HG02970 (cell line): ENCODE results near the gene RPL19.

Experiments
- ATAC-seq: cut with Tn5 transposase; IDR thresholded peaks from one replicate; pipeline ENCODE4 v1.9.1; 2021; ENCODE audit warnings: mild to moderate bottlenecking, moderate library complexity, moderate number of reproducible peaks; ENCODE audit not compliant: unreplicated experiment, low FRiP score

Gene RPL19

DNA sequence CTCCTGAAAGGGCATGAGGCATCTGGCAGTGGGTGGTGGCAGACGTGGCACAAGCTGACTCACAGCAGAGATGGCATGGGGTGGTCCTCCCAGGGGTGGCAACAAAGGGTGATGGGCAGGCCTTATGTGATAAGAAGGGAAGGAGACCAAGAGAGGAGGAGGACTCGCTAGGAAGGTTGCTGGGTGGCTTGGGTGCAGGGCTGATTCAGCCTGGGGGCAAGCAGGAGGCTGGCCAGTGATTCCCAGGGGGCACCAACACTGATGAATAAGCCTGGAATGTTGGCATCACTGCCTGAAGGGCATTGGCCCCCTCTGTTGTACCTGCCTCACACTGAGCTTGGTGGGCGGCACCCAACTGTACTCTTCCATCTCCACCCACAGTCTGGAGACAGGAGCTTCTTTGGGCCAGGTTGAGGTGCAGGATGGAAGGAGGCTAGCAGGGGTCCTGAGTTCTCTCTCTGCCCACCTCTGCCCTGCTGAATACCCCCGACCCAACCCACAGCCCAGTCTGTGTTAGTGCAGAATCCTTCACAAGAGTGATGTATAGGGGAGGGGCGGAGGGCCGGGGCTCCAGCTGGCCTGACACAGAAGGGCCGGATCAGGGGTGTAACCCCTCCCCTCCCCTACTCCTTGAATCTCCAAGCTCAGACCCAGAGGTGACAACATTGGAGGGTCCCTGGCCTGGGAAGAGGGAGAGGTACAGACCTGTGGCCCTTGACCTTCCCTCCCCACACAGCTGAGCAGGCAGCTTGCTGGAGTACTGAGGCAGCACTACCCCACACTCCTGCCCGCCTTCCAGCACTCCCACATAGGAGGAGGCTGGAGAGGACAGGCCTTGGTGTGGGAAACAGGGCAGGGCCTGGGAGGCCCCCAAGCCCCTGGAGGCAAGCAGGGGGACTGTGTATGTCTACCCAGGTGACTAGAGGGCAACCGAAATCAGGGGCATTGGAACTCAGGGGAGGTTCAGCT, 23.1 kb downstream of the RPL19 start:
- ATAC-seq: no peak

DNA sequence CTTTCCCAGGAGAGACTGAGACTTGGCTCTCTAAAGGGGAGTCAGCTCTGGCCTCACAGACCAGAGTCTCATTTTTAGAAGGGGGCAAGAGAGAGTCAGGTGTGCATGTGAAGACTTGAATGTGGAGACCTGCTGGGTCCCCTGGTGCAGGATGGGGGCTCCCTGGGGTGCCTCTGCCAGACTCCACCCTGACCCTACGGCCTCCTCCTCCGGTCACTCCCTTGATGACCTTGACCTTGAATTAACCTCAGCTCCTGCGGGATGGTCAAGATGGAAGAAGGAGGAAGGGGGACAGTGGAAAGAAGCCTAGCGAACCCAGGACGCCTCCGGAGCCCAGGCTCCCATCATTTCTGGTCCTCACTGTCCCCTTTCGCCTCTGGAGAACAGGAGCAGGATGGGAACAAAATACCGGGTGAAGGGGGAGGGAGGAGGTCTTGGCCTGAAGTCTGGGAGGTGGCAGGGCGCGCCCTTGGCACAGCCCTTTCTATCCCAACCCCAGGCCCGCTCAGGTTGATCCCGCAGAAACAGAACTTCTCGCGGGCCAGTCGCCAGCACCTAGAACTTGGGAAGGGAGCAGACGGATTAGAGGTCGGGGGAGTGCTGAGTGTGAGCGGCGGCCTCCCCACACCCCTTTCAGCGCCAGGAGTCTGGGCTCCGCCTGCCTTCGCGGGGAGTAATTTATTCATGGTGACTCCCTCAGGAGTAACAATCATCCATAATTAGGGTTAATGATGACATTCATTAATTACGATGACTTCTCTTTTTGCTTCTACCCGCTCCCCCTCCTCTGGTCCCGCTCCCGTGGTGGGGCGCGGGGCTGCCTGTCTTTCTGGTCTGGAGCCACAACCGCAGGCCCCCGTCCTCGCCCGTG, 24.1 kb downstream of the RPL19 start:
- no peak for ATAC-seq

GRCh38 chr17:39224778-39225307, 24.8 kb downstream of the RPL19 start:
- ATAC-seq: no peak

GRCh38 chr17:39225308-39225958, 25.4 kb downstream of the RPL19 start, which contains the start of gene STAC2:
Gene STAC2 (minus strand): TSS chr17:39225945. CDS start chr17:39225502, 443 bp downstream.
- ATAC-seq: no peak

DNA sequence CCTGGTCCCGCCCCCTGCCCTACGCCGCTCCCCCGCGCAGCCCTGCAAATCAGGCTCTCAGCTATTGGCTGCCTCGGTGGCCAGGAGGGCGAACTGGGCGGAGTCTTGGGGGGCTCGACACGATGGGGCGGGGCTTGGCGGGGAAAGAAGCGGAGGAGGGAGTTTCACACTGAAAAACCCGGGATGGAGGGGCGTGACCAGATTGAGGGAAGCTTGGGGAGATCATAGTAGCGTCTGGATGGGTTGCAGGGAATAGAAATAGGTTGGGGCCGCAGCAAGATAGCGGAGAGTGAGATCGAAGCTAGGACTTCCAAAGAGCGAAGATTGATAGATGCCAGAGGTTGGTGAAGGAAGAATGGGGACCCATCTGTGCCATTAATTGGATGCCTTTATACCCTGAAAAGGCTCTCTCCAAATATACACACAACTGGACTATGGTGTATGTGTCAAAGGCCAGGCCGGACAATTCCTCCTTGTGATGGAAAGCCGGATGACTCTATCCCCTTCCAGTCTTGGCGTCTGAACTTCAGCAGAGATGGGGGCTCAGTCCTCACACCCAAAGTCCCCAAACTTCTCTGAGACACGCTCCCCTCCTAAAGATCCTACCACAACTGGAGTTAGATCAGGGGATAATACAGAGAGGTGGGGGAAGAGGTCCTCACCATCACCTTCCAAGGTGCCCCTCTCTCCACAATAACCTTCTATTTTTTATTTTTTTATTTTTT, 26.0 kb downstream of the RPL19 start:
- no peak for ATAC-seq

- no peak for ATAC-seq
Measured at GRCh38 chr17:39227364-39227919, 27.4 kb downstream of the RPL19 start.

GRCh38 chr17:39229274-39229913, 29.3 kb downstream of the RPL19 start:
- ATAC-seq: no peak

DNA sequence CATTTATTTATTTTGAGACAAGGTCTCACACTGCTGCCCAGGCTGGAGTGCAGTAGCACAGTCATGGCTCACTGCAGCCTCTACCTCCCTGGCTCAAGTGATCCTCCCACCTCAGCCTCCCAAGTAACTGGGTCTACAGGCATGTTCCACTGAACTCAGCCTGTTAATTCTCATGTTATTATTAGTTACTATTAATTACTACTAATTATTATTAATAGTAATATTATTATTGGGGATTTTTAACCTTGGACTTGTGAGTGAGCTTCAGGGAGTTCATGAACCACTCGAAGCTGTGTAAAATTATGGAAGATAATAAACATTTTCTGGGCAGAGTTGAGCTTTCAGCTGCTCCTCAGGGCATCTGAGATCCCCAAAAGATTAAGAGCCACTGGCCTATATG, 30.3 kb downstream of the RPL19 start:
- ATAC-seq: no peak

DNA sequence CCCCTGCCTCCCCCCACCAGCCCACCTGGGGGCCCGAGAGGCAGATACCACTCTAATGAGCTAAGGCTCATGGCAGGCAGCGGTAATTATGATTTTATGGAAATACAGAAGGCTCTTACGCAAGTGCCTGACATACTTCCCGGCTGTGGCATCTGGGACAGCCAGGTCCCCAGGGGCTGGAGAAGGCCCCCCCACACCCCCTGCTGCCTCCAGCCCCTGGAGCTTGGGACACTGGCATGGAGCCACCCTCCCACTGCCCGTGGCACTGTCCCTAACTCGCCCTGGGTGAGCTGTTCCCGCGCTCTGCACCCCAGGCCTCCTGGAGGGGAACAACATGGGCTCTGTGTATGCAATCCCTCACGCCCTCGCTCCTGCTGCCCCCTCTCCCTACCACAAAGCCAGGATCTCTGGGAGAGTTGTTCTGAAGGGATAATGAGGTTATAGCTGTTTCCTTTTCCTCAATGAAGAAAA, 31.0 kb downstream of the RPL19 start:
- ATAC-seq: no peak

GRCh38 chr17:39231591-39232551, 31.8 kb downstream of the RPL19 start:
- ATAC-seq: no peak

DNA sequence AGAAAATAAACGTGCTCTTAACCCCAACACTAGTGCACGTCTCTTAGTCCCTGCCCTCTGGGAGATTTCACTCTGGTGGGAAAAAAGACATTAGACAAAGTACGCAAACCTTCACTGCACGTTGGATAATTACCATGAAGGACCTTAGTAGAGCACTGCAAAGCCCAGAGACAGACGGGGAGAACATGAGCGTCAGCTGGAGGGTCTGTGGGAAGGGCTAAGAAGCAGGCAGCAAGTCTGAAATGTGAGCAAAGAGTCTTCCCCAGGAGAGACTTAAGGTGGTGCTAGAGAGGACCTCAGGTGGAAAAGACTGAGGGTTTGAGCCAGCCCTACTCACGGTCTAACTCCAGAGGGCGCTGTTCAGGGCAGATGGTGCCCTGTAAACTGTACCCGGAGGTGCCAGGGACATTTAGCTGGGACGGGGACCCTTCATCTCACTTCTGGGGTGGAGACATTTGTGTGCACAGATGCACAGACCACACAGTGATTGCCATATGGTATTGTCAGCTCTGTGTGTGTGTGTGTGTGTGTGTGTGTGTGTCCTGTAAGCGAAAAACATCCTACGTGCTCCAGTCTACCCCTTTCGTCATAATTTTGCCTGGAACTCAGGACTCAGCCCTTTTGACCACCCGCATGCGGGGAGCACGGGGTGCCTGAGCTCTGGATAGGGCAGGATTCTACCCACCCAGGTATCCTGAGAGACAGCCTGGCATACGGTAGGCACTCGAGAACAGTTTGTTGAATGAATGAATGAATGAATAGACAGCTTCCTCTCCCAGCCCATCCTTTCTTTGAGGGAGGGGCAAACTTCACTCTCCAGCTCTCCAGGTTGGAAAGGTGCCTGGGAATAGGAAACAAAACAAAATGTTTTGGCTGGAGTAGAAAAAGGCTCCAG, 35.7 kb downstream of the RPL19 start:
- no peak for ATAC-seq

- no peak for ATAC-seq
Measured at GRCh38 chr17:39236450-39236927, 36.4 kb downstream of the RPL19 start.

- no peak for ATAC-seq
Measured at GRCh38 chr17:39236981-39237441, 36.9 kb downstream of the RPL19 start.

DNA sequence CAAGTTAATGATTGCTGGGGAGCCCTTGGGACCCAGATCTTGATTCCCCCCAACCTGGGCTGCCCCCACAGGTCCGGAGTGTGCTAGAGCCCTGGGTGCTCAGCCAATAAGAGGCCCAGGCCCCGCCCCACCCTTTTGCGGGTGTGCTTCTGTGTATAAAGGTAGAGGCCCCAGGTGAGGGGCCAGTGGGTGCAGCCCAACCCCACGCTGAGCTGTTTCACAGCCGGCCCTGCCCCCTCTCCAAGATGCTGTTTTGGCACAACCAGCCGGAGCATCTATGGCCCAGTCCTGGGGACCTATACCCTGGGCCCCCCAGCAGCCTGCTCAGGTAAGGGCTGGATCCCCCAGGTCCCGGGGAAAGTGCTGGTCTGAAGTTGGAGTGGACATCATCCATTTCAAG, 37.5 kb downstream of the RPL19 start:
- no peak for ATAC-seq

DNA sequence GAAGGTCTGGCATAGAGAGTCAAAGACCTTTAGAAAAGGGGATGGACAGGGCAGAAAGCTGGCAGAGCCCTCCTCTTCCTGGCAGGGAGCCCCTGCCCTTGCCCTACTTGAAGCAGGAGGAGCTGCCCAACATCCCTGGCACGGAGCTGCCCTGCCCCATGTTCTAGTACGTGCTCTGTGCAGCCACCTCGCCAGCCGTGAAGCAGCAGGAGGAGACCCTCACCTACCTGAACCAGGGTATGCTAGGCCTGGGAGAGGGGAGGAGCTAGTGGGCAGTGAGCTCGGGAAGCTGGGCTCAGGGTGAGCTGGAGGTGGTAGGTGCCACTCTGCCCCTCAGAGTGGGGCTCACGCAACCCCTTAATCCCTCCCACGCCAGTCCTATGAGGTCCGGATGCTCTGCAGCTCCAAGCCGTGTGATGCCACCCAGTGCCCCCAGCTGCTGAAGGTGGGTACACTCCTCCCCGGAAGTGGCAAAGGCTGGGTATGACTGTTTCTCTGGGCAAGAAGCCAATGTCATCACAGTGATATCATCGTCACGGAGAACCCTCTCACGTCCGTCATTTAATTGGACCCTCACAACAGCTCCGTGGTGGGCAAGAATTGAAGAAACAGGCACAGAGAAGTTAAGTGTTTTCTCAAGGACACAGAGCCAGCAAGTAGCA, 38.4 kb downstream of the RPL19 start:
- ATAC-seq: no peak
